Stimulated activated CD4-positive, alpha-beta T cell treated with anti-CD3 and anti-CD28 coated beads, Interleukin-15, amount 100 ng/mL, for 48 hours (primary cell): Measurements from ENCODE around the gene RPUSD3.
A peak's percentile ranks its signal among the peaks of the same experiment; 100 is the strongest.

Source experiments
- DNase-seq, 2 donors: peaks; one replicate each; pipeline ENCODE4 v3.0.0-alpha.2; 2020; ENCODE audit warnings: low read depth in 2 of 2

The RPUSD3 gene

DNA sequence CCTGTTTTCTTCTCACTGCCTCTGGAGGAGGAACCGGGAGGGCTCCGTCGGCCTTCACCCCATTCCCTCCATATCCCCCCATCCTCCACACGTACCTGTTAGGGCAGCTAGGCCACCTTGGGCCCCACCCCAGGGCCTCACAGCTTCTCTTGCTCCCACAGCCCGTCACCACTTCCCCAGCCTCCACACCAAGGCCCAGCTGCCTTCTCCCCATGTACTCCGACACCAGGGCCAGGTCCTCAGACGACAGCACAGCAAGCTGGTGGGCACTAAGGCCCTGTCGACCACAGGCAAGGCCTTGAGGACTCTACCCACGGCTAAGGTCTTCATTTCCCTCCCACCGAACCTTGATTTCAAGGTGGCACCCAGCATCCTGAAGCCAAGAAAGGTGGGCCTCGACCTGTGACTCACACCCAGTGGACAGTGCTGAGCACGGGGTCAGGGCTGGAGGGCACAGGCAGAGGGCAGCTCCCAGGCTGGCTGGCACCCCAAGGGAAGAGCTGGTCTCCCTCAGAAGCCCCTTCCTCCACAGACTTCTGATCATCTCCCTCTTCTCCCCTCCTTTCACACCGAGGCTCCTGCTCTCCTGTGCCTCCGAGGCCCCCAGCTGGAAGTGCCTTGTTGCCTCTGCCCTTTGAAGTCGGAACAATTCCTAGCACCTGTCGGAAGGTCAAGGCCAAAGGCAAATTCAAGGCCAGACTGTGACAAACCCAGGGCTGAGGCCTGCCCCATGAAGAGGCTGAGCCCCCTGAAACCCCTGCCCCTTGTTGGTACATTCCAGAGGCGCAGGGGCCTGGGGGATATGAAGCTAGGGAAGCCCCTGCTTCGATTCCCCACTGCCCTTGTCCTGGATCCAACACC is 9.1 kb downstream of the RPUSD3 start:
- DNase-seq, result no peak

DNA sequence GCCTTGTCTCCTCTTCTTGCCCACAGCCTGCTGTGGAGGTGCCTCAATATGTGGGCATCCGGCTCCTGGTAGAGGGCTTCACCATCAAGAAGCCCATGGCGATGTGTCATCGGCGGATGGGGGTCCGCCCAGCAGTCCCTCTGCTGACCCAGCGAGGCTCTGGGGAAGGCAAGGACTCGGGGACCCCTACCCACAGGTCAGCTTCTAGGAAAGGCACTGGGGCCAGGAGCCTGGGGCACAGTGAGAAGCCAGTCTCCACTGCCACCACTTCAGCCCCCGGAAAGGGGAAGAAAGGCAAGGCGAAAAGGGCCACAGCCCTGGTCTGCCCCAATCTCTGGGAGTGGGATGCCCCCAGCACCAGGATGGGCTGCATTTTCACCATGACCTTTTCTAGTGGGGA is 10.7 kb downstream of the RPUSD3 start:
- no peak for DNase-seq

DNA sequence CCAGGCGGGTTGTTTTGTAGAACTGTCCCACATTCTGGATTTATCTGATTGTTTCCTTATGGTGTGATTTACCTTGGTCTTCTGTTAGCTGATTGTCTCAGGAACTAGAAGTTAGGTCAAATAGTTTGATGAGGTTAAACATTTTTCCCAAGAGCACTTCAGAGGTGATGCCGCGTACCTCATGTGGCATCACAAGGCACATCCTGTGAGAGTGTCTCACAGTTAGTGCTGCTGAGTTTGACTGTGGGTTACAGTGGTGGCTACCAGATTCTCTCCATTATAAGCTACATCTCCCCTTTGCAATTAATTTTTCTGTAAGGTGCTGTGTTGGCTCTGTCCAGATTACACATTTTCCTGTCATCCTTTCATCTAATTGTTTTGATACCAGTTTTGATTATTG is 12.6 kb downstream of the RPUSD3 start:
- no peak for DNase-seq

DNA sequence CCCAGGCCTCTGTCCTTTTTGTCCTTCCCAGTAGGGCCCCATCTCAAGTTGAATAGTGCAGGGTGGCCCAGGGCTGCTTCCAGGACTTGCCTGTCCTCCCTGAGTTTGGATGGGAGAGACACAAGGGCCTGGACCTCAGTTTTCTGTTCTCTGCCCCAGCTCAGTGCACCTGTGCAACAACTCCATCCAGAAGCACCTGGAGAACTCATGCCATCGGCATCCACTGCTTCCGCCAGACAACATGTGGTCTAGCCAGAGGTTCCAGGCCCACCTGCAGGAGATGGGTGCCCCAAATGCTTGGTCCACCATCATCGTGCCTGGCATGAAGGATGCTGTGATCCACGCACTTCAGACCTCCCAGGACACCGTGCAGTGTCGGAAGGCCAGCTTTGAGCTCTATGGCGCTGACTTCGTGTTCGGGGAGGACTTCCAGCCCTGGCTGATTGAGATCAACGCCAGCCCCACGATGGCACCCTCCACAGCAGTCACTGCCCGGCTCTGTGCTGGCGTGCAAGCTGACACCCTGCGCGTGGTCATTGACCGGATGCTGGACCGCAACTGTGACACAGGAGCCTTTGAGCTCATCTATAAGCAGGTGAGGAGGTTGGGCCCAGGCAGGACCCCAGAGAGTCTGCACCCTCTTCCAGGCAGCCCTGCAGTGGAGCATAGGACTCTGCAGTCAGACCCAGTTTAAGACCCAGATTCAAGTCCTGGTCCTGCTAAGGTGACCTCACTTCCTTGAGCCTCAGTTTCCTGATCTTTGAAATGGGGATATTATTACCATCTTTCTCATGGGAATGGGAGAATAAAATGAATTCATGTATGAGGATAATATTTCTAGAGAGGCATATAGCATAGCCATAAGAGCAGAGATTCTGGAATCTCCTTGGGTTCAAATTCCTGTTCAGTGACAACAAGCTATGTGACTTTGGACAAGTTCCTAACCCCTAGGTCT is 14.7 kb downstream of the RPUSD3 start:
- no peak for DNase-seq

DNA sequence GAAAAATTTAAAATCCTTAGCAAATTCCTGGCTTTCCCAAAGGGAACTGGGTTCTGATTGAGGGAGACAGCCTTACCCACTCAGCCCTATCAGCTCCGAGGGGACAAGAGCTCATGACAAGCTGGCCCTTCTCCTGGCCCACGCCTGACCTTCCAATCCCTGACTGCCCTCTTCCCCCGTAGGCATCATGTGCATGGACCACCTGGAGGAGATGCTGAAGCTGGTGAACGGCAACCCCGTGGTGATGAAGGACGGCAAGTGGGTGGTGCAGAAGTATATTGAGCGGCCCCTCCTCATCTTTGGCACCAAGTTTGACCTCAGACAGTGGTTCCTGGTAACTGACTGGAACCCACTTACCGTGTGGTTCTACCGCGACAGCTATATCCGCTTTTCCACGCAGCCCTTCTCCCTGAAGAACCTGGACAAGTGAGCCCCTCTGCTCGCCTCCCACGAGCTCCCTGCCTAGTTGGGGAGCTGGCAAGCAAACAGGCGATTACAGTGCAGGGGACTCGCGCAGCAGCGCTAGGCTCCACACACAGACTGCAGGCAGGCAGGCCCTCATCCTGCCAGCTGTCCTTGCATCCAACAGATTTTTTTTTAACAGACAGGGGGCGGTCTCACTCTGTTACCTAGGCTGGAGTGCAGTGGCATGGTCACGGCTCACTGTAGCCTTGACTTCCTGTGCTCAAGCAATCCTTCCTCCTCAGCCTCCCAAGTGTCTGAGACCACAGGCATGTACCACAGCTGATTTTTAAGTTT is 16.8 kb downstream of the RPUSD3 start:
- peak in 1 of 2 donors; percentile 13 for DNase-seq

DNA sequence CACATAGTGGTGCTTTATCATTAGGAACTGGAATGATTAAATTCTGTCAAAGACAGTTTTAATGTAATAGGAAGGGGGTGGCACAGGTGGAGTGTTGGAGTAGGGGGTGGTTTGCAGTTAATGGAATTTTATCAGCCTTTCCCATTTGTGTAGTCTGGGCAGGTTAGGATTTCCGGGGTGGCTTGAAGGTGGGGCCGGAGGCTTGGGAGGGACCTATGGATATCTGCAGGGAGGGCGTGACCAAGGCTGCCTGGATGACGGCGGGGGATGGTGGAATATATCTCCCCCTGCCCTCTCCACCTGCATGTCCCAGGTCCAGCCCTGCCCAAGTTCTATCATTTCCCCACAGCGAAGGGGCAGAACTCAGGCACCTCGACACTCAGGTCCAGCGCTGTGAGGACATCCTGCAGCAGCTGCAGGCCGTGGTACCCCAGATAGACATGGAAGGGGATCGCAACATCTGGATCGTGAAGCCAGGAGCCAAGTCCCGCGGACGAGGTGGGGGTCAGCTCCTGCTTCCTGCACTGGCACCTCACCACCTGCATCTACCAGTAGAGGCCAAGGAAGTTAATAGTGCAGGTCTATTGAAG is 18.3 kb downstream of the RPUSD3 start:
- DNase-seq, result no peak

DNA sequence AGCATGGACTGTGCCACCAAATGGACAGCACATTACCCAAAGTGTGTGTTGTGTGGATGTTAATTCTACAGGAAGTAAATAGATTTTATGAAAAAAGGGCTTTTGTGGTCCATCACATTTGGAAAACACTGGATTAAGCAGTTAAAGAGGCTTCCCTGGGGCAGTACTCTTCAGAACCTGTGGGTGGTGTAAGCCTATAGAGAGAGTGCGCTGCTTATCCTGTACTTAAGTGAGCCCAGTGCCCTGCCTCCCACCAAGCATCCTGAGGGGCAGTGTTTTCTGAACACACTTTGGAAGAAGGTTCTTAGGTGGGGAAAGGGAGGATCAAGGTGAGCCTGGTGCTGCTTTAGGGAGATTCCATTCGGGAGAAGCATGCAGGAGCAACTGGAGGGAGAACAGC is 22.9 kb downstream of the RPUSD3 start:
- DNase-seq, result no peak

DNA sequence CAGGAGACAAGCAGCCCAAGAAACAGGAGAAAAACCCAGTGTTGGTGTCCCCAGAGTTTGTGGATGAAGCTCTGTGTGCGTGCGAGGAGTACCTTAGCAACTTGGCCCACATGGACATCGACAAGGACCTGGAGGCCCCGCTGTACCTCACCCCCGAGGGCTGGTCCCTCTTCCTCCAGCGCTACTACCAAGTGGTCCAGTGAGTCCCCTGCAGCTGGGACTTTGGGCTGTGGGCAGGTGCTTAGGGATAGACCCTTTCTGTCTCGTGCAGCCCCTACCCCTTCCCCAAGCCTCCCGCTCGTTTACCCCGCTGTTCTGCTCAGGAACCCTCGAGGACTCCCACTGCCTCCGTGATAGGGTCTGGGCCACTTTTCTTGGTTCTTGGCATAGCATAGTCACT is 23.3 kb downstream of the RPUSD3 start:
- DNase-seq, result no peak

DNA sequence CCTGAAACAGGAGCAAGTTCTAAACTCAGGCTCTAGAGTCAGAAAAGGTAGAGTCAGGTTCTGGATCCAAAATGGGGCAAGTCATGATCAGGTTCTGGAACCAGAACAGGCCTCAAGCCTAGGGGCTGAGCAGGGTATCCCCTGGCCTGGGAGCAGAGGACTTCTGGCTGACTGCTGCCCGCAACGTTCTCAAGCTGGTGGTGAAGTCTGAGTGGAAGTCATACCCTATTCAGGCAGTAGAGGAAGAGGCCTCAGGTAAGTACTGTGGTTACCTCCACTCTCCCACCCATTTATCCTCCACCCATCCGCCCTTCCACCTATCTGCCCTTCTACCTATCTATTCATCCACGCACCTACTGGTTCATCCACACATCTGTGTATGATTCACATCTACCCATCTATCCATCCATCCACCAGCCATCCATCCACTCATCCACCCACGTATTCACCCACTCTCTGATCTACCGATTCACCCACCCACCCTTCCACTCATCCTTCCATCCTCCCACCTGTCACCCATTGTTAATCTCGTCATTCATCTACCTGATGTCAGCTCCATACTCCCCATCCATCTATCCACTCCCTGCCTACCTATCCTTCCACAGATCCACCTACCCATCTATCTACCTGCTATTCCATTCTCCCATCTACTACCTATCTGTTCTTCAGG is 25.0 kb downstream of the RPUSD3 start:
- no peak for DNase-seq

DNA sequence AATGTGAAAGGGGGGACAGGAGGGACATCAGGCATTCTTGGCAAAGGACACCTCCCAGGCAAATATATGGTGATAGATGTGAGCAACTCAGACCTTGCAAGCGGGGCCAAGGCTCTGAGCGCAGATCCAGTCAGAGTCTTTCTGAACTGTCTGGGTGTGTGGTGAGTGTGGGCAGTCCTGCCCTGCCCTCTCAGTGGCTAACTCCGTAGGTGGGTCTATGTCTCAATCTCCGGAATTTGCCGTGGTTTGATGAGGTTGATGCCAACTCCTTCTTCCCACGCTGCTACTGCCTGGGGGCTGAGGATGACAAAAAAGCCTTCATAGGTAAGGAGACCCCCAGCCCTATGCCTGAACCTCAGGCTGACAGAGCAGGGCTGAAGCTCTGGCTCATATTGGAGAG is 26.4 kb downstream of the RPUSD3 start:
- no peak for DNase-seq

DNA sequence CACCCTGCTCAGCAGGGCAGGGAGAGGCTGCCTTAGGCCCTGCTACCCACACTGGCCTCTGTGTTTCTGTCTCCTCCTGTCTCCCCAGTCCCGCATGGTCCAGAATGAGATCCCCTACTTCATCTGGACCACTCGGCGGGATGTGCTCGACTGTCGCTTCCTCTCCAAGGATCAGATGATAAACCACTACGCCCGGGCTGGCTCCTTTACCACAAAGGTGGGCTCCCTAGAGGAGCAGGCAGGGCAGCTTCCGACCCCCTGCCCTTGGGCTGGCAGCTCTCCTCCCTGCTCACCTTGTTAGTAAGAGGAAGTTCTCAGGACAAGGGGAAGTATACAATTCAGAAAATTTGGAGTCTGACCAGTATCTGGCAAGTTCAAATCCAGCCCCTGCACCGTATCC is 27.8 kb downstream of the RPUSD3 start:
- no peak for DNase-seq

DNA sequence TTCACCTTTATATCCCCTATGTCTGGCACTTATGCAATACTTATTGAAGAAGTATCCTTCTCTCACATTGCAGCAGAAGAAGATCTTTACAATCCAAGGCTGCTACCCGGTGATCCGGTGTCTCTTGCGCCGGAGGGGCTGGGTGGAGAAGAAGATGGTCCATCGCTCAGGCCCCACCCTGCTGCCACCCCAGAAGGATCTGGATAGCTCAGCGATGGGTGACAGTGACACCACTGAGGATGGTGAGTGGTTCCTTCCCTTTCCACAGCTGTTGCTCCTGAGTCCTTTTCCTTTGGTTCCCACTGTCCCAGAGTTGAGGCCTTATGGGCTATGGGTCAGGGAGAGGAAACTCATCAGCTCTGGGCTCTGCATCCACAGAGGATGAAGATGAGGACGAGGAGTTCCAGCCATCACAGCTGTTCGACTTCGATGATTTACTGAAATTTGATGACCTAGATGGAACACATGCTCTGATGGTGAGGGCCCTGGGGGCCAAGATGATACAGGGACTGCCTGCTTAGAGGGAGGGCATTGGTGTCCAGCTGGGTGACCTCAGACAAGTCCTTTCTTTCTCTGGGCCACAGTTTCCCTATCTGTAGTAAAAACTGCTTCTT is 30.8 kb downstream of the RPUSD3 start:
- DNase-seq, result no peak

DNA sequence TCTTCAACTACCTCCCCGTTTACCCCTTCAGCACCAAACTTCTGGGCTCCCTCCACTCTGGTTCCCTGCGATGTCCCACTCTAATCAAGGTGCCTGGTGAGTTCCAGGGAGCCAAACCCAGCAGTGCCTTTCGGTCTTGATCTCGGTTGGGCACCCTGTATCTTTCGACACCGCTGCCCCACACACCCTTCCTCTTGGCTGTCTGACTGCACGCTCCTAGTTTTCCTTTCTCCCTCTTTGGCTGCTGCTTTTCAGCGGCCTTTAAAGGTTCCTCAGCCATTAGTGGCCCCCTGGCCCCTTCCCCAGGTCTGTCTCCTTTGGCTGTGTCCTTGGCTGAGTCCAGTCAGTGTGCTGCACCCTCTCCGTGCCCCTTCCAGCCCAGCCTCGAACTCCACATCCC is 33.0 kb downstream of the RPUSD3 start:
- DNase-seq, result no peak

DNA sequence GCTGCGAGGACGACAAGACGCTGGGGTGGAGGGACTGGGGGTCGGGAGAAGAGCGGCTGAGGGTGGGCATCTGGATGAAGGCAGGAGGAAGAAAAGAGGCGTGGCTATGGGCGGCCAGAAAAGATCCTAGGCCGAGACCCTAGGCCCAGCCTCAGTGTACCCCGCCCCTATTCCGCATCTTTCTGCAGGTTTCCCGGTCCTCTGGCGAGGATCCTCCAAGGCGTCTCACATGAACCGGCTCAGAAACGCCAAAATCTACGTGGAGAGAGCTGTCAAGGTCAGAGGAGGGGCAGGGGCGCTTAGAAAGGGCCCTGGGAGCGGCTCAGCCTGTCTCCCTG is 33.4 kb downstream of the RPUSD3 start:
- DNase-seq, result no peak

DNA sequence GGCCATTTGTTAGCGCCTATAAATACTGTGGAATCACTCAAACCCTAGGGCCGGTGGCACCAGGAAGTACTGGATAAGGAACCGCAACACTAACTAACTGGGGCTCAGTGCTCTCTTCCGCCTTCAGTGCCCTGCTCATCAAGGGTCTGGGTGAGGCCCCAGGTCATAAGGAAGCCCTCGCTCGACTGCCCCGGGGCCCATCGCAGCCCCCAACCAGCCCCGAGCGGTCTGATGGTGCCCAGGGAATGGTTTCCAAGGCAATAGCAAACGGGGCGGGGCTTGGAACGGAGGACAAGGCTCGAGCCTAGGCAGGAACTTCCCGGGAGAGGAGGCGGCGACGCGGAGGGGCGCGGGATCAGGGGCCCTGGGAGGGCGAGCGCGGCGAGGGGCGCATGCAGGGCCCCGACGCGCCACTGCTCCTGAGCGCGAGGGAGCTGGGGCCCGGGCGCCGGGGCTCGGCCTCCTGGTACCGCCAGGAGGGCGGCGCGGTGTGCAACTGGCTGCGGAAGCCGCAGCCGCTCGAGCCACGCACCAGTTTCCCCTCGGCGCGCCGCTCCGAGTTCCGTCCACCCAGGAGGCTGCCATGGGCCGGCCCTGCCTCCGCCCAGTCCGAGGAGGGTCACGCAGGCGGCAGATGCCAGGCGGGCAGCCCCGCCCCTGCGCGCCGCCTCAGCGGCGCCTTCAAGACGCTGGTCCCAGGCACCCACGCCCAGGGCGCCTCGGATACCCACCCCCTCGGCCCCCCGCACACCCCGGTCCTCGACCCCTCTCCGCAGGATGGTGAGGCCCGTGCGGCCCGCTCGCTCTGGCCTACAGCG is 34.0 kb downstream of the RPUSD3 start, which contains the start of gene TTLL3:
Gene TTLL3 (plus strand): TSS at position 648 of the 818 bp plus-strand sequence. CDS start 400 bp downstream, outside the sequence.
- DNase-seq, result no peak

DNA sequence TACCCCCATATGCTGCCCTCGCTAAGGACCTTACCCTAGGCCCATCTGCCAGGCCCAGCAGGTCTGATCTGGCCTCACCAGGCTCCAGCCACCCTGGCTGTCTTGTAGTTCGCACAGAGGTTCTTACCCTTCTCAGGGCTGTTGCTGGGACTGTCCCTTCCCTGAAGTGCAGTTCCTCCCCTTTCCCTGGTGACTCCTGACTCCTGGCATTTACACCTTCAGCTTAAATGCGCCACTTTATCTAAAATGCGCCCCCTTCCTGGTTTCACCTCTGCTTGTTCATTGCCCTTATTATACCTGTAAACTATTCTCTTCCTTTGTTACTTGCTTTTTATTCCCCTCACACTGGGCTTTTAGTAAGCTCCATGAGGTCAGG is 34.6 kb downstream of the RPUSD3 start:
- no peak for DNase-seq

DNA sequence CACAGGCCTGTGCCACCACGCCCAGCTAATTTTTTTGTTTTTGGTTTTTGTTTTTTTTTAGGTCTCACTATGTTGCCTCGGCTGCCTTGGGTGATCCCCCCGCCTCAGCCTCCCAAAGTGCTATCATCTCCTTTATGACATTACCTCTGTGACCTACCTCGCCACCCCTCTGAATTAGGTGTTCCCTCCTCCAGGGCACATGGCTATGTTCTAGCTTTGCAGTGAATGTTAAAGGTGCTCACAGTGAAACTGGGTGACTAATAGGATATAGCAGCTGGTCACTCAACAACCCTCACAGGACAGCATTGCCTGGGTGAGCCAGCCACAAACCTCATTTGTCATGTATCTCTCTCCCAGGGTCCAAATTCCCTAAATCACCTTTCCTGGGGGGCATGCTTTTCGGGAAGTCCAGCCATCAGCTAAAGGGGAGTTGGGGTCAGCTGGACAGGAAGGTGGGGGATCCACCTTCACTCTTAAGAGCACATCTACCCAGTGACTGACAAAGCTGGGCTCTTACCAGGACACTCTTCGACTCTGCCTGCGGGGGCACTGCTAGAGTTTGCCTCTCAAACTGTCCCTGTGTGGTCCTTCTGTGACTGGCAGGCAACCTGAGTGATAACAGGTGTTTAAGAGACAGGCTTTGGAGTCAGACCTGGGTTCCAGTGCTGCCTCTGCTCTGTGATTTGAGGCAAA is 35.3 kb downstream of the RPUSD3 start:
- peak in 1 of 2 donors; percentile 58 for DNase-seq

DNA sequence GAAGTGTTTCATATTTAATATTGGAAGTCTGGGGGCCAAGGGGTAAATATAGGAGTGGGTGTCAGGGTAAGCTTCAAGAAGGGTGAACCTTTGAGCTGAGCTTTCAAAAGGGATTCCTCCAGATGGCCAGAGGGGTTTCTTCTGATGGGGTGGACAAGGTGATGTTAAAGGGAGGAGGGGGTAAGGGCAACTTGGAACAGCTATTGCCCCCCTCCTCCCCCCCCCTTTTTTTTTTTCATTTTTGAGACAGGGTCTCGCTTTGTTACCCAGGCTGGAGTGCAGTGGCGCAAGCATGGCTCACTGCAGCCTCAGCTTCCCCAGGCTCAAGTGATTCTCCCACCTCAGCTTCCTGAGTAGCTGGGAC is 35.8 kb downstream of the RPUSD3 start:
- no peak for DNase-seq
